Colonic mucosa (tissue), 4 donors: ENCODE data around the gene DTNBP1. TPM values are rescaled to one million over a fixed set of nuclear protein-coding genes. Genes with fewer than 3 reads are reported as not detected.

Experiments used
- DNase-seq: peaks from one replicate; pipeline ENCODE4 v3.0.0-alpha.2; 2020
- H3K27ac ChIP-seq: fragments of 200-600 bp; one replicate; pipeline ENCODE4 v1.8.0; 2021
- H3K27me3 ChIP-seq: fragments of 200-600 bp; one replicate; pipeline ENCODE4 v1.8.0; 2021
- H3K36me3 ChIP-seq: fragments of 200-600 bp; one replicate; pipeline ENCODE4 v1.8.0; 2021
- H3K4me1 ChIP-seq: fragments of 200-600 bp; one replicate; pipeline ENCODE4 v1.8.0; 2021; ENCODE audit warnings: mild to moderate bottlenecking
- H3K4me3 ChIP-seq: fragments of 200-600 bp; one replicate; pipeline ENCODE4 v1.8.0; 2021
- H3K9ac ChIP-seq, 2 donors: one replicate each; pipeline ENCODE4 v1.7.0; 2013; ENCODE audit warnings: control low read depth in 2 of 2, low read depth in 2 of 2, low read length in 2 of 2
- H3K9me3 ChIP-seq: fragments of 200-600 bp; one replicate; pipeline ENCODE4 v1.8.0; 2021
- CTCF ChIP-seq: fragments of 200-600 bp; IDR thresholded peaks from one replicate; pipeline ENCODE4 v1.8.0; 2022; ENCODE audit warnings: antibody characterized with exemption, mild to moderate bottlenecking
- intact Hi-C: fragments of 100-400 bp; cut with DNase I; formaldehyde crosslinking; loops from one replicate; pipeline ENCODE4 v1.14.1; 2022
- total RNA-seq, 2 donors: library from RNA; stranded (reverse); fragmentation: NEBNext Ultra II Directional in 1 of 2; extraction: Animal tissue kit (Norgen Biotek cat#: 25700) in 1 of 2; gene quantifications; one replicate each; pipeline ENCODE4 v1.2.1, GENCODE V29; 2021
- donor health status: healthy.
- donor health status: DM: no; HTN: no; CAD: no.
- donor health status: DM: no; HTN: no; CAD: no.

Gene DTNBP1
- total RNA-seq, 2 donors from 2014 or later = 17.4 to 22.0 TPM

GRCh38 chr6:15594512-15595259, 68.1 kb downstream of the DTNBP1 start:
- H3K27me3 ChIP-seq = no peaks in the 10 kb centered on the region
- no peak overlapping the region for H3K4me3 ChIP-seq
- no peaks in the 10 kb centered on the region for H3K4me1 ChIP-seq
- intact Hi-C loops = no loop called here
- no peaks in the 10 kb centered on the region for H3K9me3 ChIP-seq
- H3K27ac ChIP-seq = no peak overlapping the region
- no peaks in the 10 kb centered on the region for H3K36me3 ChIP-seq
- H3K9ac ChIP-seq = no peak overlapping the region
- DNase-seq = no peak
- TF ChIP-seq CTCF = no peak

GRCh38 chr6:15593798-15594197, 69.0 kb downstream of the DTNBP1 start:
- TF ChIP-seq CTCF = no peak
- DNase-seq = no peak
- no peaks in the 10 kb centered on the region for H3K9me3 ChIP-seq
- H3K4me1 ChIP-seq = no peaks in the 10 kb centered on the region
- intact Hi-C loops = no loop called here
- H3K27ac ChIP-seq = no peak overlapping the region
- H3K4me3 ChIP-seq = no peak overlapping the region
- no peak overlapping the region for H3K9ac ChIP-seq
- H3K36me3 ChIP-seq = no peaks in the 10 kb centered on the region
- H3K27me3 ChIP-seq = no peaks in the 10 kb centered on the region

GRCh38 chr6:15592610-15593009, 70.2 kb downstream of the DTNBP1 start:
- no peak for DNase-seq
- Histone ChIP-seq H3K9ac (no peak overlapping the region), H3K36me3 (no peaks in the 10 kb centered on the region), H3K27ac (no peak overlapping the region), H3K4me3 (no peak overlapping the region), H3K27me3 (no peaks in the 10 kb centered on the region), H3K9me3 (no peaks in the 10 kb centered on the region), H3K4me1 (no peaks in the 10 kb centered on the region)
- TF ChIP-seq CTCF = no peak
- intact Hi-C loops = no loop called here

- no peaks in the 10 kb centered on the region for H3K36me3 ChIP-seq
- no peaks in the 10 kb centered on the region for H3K27me3 ChIP-seq
- no peaks in the 10 kb centered on the region for H3K9me3 ChIP-seq
- H3K27ac ChIP-seq = no peak overlapping the region
- no peak overlapping the region for H3K9ac ChIP-seq
- no peak overlapping the region for H3K4me3 ChIP-seq
- no peak for DNase-seq
- H3K4me1 ChIP-seq = no peaks in the 10 kb centered on the region
- TF ChIP-seq CTCF = no peak
- intact Hi-C loops = no loop called here
Measured at GRCh38 chr6:15588971-15589634, 73.7 kb downstream of the DTNBP1 start.

- no peaks in the 10 kb centered on the region for H3K27me3 ChIP-seq
- intact Hi-C loops = no loop called here
- DNase-seq = no peak
- no peaks in the 10 kb centered on the region for H3K36me3 ChIP-seq
- H3K9ac ChIP-seq = no peak overlapping the region
- no peaks in the 10 kb centered on the region for H3K9me3 ChIP-seq
- no peaks in the 10 kb centered on the region for H3K4me1 ChIP-seq
- no peak for TF ChIP-seq CTCF
- H3K27ac ChIP-seq = no peak overlapping the region
- H3K4me3 ChIP-seq = no peak overlapping the region
Measured at GRCh38 chr6:15586503-15586902, 76.3 kb downstream of the DTNBP1 start.
